ENCODE results near the gene DNAH10. TPM values are rescaled to one million over a fixed set of nuclear protein-coding genes. Genes with fewer than 3 reads are reported as not detected.

Gene DNAH10
- total and polyA plus RNA-seq, 2 of the 4 experiments (the other 2 are of a cell fraction), result 0.18 to 0.22 TPM

DNA sequence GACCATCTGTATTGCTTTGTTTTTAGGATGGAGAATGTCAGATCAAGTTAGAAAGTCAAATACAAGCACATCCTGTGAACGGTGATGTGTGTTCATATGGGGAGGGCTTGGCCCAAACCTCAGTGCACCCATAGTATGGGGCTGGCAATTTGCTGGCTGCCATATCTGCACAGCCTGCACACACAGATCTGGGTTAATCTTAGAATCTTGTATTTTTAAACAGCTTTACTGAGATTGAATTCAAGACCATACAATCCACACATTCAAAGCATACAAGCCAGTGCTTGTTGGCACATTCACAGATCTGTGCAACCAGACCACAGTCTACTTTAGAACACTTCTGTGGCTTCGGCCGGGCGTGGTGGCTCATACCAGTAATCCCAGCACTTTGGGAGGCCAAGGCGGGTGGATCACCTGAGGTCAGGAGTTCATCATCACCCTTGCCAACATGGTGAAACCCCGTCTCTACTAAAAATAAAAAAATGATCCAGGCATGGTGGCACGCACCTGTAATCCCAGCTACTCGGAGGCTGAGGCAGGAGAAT, 120.1 kb downstream of the DNAH10 start:
- Histone ChIP-seq H2AFZ (replicated peaks; ENCODE audit: low read length, poor library complexity) (no peak overlapping the region), H4K8ac (ENCODE audit: low read depth in 2 of 2, low read length in 2 of 2) (no peak overlapping the region), H3K36me3 (ENCODE audit: control insufficient read depth, insufficient read depth, low read length) (no peaks in the 10 kb centered on the region), H3K4me3 (ENCODE audit: insufficient read depth, low read depth, low read length) (no peak overlapping the region), H3K79me1 (ENCODE audit: low read depth in 1 of 2, low read length in 2 of 2) (no peaks in the 10 kb centered on the region), H2AK9ac (replicated peaks; ENCODE audit: low read depth, low read length, poor library complexity) (no peak overlapping the region), H3K4ac (ENCODE audit: low read depth, low read length) (no peak overlapping the region), H2AK5ac (ENCODE audit: low read depth, low read length) (no peak overlapping the region), H4K20me1 (ENCODE audit: insufficient read depth, low read length) (no peaks in the 10 kb centered on the region), H2BK5ac (ENCODE audit: low read depth, low read length, poor library complexity, severe bottlenecking) (no peak overlapping the region), H3K18ac (ENCODE audit: low read depth, low read length) (no peak overlapping the region), H2BK20ac (ENCODE audit: low read depth, low read length) (no peak overlapping the region), H3K4me2 (ENCODE audit: low read depth, low read length) (no peak overlapping the region), H2BK15ac (ENCODE audit: low read depth, low read length) (no peak overlapping the region), H3K56ac (ENCODE audit: extremely low read depth, insufficient read depth, low read length) (no peak overlapping the region), H4K5ac (ENCODE audit: low read depth, low read length) (no peak overlapping the region), H4K91ac (ENCODE audit: insufficient read depth, low read depth, low read length) (no peak overlapping the region), H3K9ac (ENCODE audit: low read depth, low read length) (no peak overlapping the region), H3K14ac (replicated peaks; ENCODE audit: low read depth, low read length) (no peak overlapping the region), H3K27ac (ENCODE audit: insufficient read depth, low read length) (no peak overlapping the region), H3K4me1 (ENCODE audit: control insufficient read depth, insufficient read depth, low read length) (no peaks in the 10 kb centered on the region), H3K23ac (ENCODE audit: low read depth, low read length) (no peak overlapping the region), H2BK120ac (ENCODE audit: low read depth, low read length) (no peak overlapping the region), H3K9me1 (ENCODE audit: insufficient read depth, low read length) (no peaks in the 10 kb centered on the region), H3K9me3 (ENCODE audit: control insufficient read depth, insufficient read depth, low read length) (peaks cover 3% of the 10 kb centered on the region), H3K27me3 (ENCODE audit: control insufficient read depth, insufficient read depth, low read length) (peaks cover 38% of the 10 kb centered on the region)
- WGBS, 2 experiments (ENCODE audit: extremely low coverage in 2 of 2, insufficient read length in 1 of 2), result 87% methylated on average over 3 of the region's 8 CpGs; no CpG with 5 or more reads in 1 of the 2 experiments
- ChIA-PET CTCF (no interaction called here), POLR2A (ENCODE audit: unreplicated experiment) (no interaction called here)
- DNase-seq, result no peak
- no peak for ATAC-seq (ENCODE audit: low read depth)
- in situ Hi-C loops (cut with MboI; ENCODE audit: low sequenced_read_pairs) (no loop called here), dilution Hi-C loops (cut with HindIII; ENCODE audit: low sequenced_read_pairs, unreplicated experiment) (no loop called here), intact Hi-C loops (cut with micrococcal nuclease) (no loop called here)
- no peak for TF ChIP-seq CEBPB (IDR thresholded peaks at IDR 0.05; ENCODE audit: low read depth, low read length)
- no peak for TF ChIP-seq NFE2L2 (IDR thresholded peaks at IDR 0.05; ENCODE audit: low read depth, low read length)
- no peak for TF ChIP-seq CHD1 (IDR thresholded peaks at IDR 0.05; ENCODE audit: low read depth, low read length)
- TF ChIP-seq, protein P1, sequence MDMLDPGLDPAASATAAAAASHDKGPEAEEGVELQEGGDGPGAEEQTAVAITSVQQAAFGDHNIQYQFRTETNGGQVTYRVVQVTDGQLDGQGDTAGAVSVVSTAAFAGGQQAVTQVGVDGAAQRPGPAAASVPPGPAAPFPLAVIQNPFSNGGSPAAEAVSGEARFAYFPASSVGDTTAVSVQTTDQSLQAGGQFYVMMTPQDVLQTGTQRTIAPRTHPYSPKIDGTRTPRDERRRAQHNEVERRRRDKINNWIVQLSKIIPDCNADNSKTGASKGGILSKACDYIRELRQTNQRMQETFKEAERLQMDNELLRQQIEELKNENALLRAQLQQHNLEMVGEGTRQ (IDR thresholded peaks at IDR 0.05; ENCODE audit: low read depth, low read length), result no peak
- no peak for TF ChIP-seq RCOR1 (IDR thresholded peaks at IDR 0.05; ENCODE audit: insufficient replicate concordance, low read length)
- no peak for TF ChIP-seq RAD21 (IDR thresholded peaks at IDR 0.05; ENCODE audit: low read length)
- TF ChIP-seq MXI1 (IDR thresholded peaks at IDR 0.05; ENCODE audit: borderline replicate concordance, low read depth, low read length), result no peak
- no peak for TF ChIP-seq MAFK (IDR thresholded peaks at IDR 0.05; ENCODE audit: low read depth, low read length)
- TF ChIP-seq MAZ (IDR thresholded peaks at IDR 0.05; ENCODE audit: borderline replicate concordance, low read depth, low read length), result no peak
- BruUV-seq (replicated peaks), result no TSS peak
